ENCODE results near the gene PTPN6. TPM values are rescaled to one million over a fixed set of nuclear protein-coding genes. Genes with fewer than 3 reads are reported as not detected.

PTPN6 gene
- total RNA-seq, 2 donors from 2014 or later, result 3.7 to 7.5 TPM

GRCh38 chr12:6935371-6936193 lies 15.6 kb upstream of the PTPN6 start:
- Histone ChIP-seq H3K27ac (peak overlapping the region; percentile 65 to 68), H3K4me1 (peaks cover 0 to 72% of the 10 kb centered on the region in 2 donors), H3K27me3 (no peaks in the 10 kb centered on the region), H3K36me3 (peaks cover 28% of the 10 kb centered on the region), H3K9me3 (no peaks in the 10 kb centered on the region), H3K4me3 (no peak overlapping the region)
- no peak for TF ChIP-seq CTCF (IDR thresholded peaks at IDR 0.05)
- no peak for DNase-seq (ENCODE audit: low spot score)

- Histone ChIP-seq H3K36me3 (peaks cover 28% of the 10 kb centered on the region), H3K4me1 (peaks cover 0 to 69% of the 10 kb centered on the region in 2 donors), H3K4me3 (no peak overlapping the region), H3K27ac (peak overlapping the region in 1 of 2 donors; percentile 95), H3K9me3 (no peaks in the 10 kb centered on the region), H3K27me3 (no peaks in the 10 kb centered on the region)
- no peak for DNase-seq (ENCODE audit: low spot score)
- TF ChIP-seq CTCF (IDR thresholded peaks at IDR 0.05), result no peak
These were observed 14.9 kb upstream of the PTPN6 start for GRCh38 chr12:6936194-6936635.

- H3K4me3 ChIP-seq, result peak overlapping the region; percentile 42 to 72
- peaks cover 0 to 71% of the 10 kb centered on the region in 2 donors for H3K4me1 ChIP-seq
- H3K36me3 ChIP-seq, result peaks cover 28% of the 10 kb centered on the region
- DNase-seq (ENCODE audit: low spot score), result no peak
- peak overlapping the region; percentile 87 to 95 for H3K27ac ChIP-seq
- no peak for TF ChIP-seq CTCF (IDR thresholded peaks at IDR 0.05)
- no peaks in the 10 kb centered on the region for H3K9me3 ChIP-seq
- H3K27me3 ChIP-seq, result no peaks in the 10 kb centered on the region
These were observed 14.3 kb upstream of the PTPN6 start for GRCh38 chr12:6936636-6937480.

- no peaks in the 10 kb centered on the region for H3K9me3 ChIP-seq
- peak; percentile 95 to 97 for TF ChIP-seq CTCF (IDR thresholded peaks at IDR 0.05)
- H3K27me3 ChIP-seq, result no peaks in the 10 kb centered on the region
- DNase-seq (ENCODE audit: low spot score), result peak; percentile 94
- peaks cover 0 to 65% of the 10 kb centered on the region in 2 donors for H3K4me1 ChIP-seq
- peak overlapping the region; percentile 42 to 72 for H3K4me3 ChIP-seq
- peaks cover 28% of the 10 kb centered on the region for H3K36me3 ChIP-seq
- peak overlapping the region; percentile 87 to 95 for H3K27ac ChIP-seq
These were observed 13.4 kb upstream of the PTPN6 start for GRCh38 chr12:6937481-6938352.

Measured in right atrium auricular region (tissue), 2 donors.